GM19099 (cell line): ENCODE measurements around the gene MLF1.

Experiments used
- POLR2A ChIP-seq: IDR thresholded peaks from 3 replicates; pipeline ENCODE4 v1.6.1; 2011; ENCODE audit warnings: low read depth; ENCODE audit not compliant: insufficient read length; ENCODE audit errors: extremely low read depth

MLF1 gene

DNA sequence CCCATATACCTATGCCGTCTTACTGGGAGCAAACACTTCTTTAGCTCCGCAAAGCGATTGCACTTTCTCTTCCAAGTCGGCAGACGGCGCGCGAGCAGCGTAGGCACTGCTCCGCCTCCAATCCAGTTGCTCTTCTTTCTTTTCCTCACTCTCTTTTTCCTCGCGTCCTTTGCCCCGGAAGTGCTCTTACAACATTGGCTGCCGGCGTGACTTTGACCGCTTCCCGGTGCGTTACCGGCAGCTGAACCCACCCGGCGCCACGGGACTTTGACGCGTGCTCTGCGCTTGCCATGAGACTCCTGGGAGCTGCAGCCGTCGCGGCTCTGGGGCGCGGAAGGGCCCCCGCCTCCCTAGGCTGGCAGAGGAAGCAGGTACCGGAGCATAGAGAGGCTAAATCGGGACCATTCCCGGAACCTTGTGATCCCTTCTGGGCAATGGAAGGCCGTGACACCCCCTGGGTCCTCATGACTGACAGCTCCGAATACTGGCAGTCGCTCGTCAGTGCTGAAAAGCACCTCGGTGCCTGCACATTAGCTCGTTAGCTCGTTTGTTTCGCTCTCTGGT lies 73.4 kb downstream of the MLF1 start, which contains the start of gene GFM1:
GFM1 (plus strand) TSS at position 183 of the 564 bp plus-strand sequence; CDS start at position 291, 108 bp downstream.
- peak; percentile 80 for TF ChIP-seq POLR2A

DNA sequence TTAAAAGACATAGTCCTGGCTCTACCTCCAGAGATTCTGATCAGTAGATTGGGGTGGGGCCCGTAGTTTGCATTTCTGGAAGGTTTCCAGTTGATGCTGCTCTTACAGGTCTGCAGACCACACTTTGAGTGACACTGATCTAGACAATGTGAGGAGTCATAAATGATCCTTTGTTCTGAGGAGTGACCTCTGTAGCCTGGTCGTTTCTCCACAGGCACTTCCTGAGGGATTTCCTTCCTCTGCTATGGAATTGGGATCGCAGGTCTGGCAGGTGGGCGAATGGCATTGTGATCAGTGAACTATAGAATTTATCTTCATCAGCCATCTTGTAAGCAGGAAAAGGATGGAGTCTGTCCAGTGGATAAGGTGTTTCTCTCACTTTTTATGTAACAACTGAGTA lies 78.8 kb downstream of the MLF1 start:
- no peak for TF ChIP-seq POLR2A

DNA sequence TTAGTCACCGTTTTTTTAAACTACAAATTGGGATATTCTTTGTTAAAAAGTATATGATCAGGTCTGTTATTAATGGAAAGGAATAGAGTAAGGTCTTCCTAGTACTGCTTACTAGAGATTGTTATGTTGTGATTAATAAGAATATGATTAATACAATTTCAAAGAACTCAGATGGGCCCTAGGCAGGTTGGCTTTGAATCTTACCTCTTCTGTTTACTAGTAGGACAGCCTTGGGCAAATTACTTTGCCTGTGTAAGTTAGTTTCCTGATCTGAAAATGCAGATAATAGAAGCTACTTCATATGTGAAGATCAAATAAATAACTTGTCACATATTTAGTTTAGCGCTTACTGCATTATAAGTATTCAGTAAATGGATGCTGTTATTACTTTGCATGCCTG lies 80.2 kb downstream of the MLF1 start:
- TF ChIP-seq POLR2A = no peak

DNA sequence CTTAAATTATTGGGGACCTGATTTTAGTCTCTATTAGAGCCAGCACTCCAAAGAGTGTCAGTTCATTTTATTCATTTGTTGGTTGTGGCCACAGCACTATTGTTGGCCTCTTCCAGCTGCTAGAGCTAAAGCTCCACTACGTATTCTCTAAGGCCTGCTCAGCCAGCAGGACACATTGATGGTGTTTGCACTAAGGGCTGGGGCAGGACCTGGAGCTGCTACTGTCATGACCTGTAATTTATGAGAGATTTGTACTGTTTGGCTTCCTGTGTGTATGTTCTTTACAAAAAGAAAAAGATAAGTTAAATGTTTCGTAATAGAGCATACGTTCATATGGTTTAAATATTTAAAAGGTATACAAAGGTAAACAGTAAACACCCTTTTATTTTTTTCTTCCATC lies 81.5 kb downstream of the MLF1 start:
- no peak for TF ChIP-seq POLR2A
